ENCODE data around the gene LRPPRC. TPM values are rescaled to one million over a fixed set of nuclear protein-coding genes. Genes with fewer than 3 reads are reported as not detected.

Gene LRPPRC
- total and polyA plus RNA-seq, 10 of the 15 experiments (the other 5 are each of a cell fraction or from before 2014, with no cell fraction given): 34.1 to 152 (median 97.0) TPM

DNA sequence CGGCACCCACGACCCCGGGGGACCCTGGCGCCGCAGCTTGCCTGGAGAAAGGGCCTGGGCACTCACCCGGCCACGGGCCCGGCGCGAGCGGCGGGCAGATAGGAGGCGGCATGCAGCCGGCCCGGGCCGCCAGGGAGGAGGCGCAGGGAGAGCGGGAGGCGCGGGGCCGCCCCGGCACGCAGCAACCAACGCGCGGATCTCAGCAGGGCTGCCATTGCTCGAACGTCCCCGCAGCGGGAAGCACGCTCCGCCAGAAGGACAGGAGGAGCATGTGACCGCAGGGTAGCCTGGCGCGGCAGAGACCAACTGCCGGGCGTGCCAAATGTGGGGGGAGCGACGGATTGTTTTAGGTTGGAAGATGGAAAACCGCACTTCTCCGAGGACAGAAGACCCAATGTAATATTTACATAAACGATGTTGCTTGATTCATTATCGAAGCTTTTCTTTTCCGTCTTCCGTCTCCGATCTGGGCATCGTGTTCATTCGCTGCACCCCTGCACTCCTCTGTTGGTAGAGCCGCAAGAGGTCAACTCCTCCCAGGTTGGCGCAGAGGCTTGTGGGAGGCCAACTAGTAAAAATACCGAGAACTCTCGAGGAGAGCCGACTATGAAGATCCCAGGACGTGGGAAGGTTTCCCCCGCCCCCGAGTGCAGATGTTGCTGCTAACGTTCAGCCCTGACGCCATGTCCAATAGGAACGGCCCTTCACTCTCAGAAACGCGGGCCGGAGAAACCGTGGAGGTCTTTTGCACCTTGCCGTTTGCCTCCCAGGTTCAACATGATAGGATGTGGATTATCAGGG lies at the start of gene LRPPRC (continued):
- TF ChIP-seq, protein P1, sequence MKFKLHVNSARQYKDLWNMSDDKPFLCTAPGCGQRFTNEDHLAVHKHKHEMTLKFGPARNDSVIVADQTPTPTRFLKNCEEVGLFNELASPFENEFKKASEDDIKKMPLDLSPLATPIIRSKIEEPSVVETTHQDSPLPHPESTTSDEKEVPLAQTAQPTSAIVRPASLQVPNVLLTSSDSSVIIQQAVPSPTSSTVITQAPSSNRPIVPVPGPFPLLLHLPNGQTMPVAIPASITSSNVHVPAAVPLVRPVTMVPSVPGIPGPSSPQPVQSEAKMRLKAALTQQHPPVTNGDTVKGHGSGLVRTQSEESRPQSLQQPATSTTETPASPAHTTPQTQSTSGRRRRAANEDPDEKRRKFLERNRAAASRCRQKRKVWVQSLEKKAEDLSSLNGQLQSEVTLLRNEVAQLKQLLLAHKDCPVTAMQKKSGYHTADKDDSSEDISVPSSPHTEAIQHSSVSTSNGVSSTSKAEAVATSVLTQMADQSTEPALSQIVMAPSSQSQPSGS (IDR thresholded peaks at IDR 0.05; ENCODE audit: low read length): no peak
- TF ChIP-seq MXI1 (IDR thresholded peaks at IDR 0.05; ENCODE audit: low read depth, low read length) (peak; percentile 98), SMAD5 (IDR thresholded peaks at IDR 0.05; ENCODE audit: low read depth) (peak; percentile 49; the same call in 1 of the 2 replicates), DPF2 (IDR thresholded peaks at IDR 0.05) (peak; percentile 47), CBX5 (IDR thresholded peaks at IDR 0.05; ENCODE audit: low read depth) (0 out of 2 replicates have a peak, but pooled peaks have one; percentile 54), HDAC6 (IDR thresholded peaks at IDR 0.05; ENCODE audit: unreplicated experiment) (peak; percentile 67), SREBF2 (IDR thresholded peaks at IDR 0.05; ENCODE audit: low read length) (no peak), NR2F1 (conservative IDR thresholded peaks at IDR 0.05) (peak; percentile 91), SIX5 (IDR thresholded peaks at IDR 0.05; ENCODE audit: low read depth, low read length, severe bottlenecking) (peak; percentile 68), JUND (IDR thresholded peaks at IDR 0.05; ENCODE audit: low read depth, low read length) (peak; percentile 99), GATAD2B (conservative IDR thresholded peaks at IDR 0.05; ENCODE audit: low read depth) (peak; percentile 61), POU2F2 (IDR thresholded peaks at IDR 0.05; ENCODE audit: borderline replicate concordance, low read depth, low read length) (peak; percentile 84; the same call in 2 of the 3 replicates), EZH2 (IDR thresholded peaks at IDR 0.05; ENCODE audit: borderline replicate concordance, control insufficient read depth, low read depth, low read length) (no peak), TCF7 (IDR thresholded peaks at IDR 0.05; ENCODE audit: borderline replicate concordance) (peak; percentile 31; the same call in 1 of the 2 replicates), MTA2 (IDR thresholded peaks at IDR 0.05; ENCODE audit: low read depth) (peak; percentile 95), NFYA (IDR thresholded peaks at IDR 0.05; ENCODE audit: borderline replicate concordance, low read depth, low read length) (no peak), MEF2A (IDR thresholded peaks at IDR 0.05; ENCODE audit: insufficient read depth, low read depth, low read length) (no peak), TCF3 (IDR thresholded peaks at IDR 0.05; ENCODE audit: borderline replicate concordance, insufficient read depth, low read depth, low read length) (peak; percentile 82; the same call in 1 of the 2 replicates)
- TF ChIP-seq, protein P2, sequence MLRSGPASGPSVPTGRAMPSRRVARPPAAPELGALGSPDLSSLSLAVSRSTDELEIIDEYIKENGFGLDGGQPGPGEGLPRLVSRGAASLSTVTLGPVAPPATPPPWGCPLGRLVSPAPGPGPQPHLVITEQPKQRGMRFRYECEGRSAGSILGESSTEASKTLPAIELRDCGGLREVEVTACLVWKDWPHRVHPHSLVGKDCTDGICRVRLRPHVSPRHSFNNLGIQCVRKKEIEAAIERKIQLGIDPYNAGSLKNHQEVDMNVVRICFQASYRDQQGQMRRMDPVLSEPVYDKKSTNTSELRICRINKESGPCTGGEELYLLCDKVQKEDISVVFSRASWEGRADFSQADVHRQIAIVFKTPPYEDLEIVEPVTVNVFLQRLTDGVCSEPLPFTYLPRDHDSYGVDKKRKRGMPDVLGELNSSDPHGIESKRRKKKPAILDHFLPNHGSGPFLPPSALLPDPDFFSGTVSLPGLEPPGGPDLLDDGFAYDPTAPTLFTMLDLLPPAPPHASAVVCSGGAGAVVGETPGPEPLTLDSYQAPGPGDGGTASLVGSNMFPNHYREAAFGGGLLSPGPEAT (IDR thresholded peaks at IDR 0.05; ENCODE audit: low read depth): peak; percentile 100
- TF ChIP-seq, protein P3, sequence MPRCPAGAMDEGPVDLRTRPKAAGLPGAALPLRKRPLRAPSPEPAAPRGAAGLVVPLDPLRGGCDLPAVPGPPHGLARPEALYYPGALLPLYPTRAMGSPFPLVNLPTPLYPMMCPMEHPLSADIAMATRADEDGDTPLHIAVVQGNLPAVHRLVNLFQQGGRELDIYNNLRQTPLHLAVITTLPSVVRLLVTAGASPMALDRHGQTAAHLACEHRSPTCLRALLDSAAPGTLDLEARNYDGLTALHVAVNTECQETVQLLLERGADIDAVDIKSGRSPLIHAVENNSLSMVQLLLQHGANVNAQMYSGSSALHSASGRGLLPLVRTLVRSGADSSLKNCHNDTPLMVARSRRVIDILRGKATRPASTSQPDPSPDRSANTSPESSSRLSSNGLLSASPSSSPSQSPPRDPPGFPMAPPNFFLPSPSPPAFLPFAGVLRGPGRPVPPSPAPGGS (IDR thresholded peaks at IDR 0.05; ENCODE audit: borderline replicate concordance, insufficient read depth, low read depth, low read length, poor library complexity, severe bottlenecking): no peak
- TF ChIP-seq, protein P4, sequence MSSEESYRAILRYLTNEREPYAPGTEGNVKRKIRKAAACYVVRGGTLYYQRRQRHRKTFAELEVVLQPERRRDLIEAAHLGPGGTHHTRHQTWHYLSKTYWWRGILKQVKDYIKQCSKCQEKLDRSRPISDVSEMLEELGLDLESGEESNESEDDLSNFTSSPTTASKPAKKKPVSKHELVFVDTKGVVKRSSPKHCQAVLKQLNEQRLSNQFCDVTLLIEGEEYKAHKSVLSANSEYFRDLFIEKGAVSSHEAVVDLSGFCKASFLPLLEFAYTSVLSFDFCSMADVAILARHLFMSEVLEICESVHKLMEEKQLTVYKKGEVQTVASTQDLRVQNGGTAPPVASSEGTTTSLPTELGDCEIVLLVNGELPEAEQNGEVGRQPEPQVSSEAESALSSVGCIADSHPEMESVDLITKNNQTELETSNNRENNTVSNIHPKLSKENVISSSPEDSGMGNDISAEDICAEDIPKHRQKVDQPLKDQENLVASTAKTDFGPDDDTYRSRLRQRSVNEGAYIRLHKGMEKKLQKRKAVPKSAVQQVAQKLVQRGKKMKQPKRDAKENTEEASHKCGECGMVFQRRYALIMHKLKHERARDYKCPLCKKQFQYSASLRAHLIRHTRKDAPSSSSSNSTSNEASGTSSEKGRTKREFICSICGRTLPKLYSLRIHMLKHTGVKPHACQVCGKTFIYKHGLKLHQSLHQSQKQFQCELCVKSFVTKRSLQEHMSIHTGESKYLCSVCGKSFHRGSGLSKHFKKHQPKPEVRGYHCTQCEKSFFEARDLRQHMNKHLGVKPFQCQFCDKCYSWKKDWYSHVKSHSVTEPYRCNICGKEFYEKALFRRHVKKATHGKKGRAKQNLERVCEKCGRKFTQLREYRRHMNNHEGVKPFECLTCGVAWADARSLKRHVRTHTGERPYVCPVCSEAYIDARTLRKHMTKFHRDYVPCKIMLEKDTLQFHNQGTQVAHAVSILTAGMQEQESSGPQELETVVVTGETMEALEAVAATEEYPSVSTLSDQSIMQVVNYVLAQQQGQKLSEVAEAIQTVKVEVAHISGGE (CRISPR knock-in tag; IDR thresholded peaks at IDR 0.05): no peak
